GM19468 (cell line): ENCODE measurements around the gene GIT2.
"Not testable (repeated sequence)": the region's sequence is repeated elsewhere in the genome, so short reads cannot be mapped to it uniquely, and the experiment has no call there.

Source experiments
- ATAC-seq: cut with Tn5 transposase; IDR thresholded peaks from one replicate; pipeline ENCODE4 v1.9.1; 2021; ENCODE audit warnings: mild to moderate bottlenecking, moderate library complexity, moderate number of reproducible peaks; ENCODE audit not compliant: unreplicated experiment; ENCODE audit errors: extremely low read depth

Gene GIT2

DNA sequence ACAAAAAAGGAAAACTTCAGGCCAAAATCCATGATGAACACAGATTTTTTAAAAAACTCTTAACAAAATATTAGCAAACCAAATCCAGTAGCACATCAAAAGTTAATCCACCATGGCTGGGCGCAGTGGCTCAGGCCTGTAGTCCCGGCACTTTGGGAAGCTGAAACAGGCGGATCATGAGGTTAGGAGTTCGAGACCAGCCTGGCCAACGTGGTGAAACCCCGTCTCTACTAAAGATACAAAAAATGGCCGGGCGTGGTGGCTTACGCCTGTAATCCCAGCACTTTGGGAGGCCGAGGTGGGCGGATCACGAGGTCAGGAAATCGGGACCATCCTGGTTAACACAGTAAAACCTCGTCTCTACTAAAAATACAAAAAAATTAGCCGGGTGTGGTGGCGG lies 9.9 kb downstream of the GIT2 start:
- not testable (repeated sequence) for ATAC-seq

DNA sequence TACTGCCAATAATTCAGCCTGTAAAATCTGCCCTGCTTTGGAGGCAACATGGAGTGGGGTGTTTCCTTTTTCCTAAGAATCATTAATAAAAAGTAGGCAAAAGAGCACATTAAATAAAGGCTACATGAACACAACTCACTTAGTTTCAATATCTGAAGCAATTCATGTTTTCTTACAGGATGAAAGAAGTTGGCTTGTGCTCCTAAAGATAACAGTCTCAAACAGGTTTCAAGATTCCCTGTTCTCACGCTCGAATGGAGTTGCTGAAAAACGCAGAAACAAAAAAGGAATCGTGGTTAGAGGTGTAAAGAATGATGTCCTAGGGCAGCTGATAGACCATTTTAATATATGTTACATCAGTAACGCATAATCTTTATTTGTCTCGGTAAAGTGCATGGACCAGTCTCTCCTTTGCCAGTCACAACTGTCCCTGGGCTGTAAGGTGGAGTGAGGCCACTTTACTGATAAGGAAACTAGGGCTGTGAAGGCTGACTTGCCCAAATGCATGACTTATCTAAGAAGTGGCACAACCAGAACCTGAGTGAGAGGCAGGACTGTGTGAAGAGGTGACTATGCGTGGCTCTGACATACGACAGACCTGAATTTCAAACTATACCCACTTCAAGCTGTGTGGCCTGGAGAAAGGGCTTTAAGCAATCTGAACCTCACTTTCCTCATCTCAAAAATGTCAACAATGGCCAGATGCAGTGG lies 12.6 kb downstream of the GIT2 start:
- no peak for ATAC-seq

DNA sequence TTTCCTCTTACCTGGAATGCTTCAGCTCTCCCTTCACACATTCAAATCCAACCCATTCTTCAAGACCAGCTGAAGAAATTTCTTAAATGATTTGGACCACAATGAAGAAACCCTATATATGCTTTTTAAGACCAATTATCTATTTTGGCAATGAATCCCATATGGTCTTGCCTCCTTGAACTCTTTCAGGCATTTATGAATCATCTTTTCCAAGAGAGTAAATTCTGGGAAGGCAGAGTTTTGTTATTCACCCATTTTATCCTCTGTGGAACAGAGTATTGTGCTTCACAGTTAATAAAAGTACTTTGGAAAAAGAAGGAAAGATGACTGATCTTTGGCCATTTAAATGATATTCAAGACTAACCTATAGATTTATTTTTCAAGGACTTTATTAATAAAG lies 14.0 kb downstream of the GIT2 start:
- no peak for ATAC-seq

DNA sequence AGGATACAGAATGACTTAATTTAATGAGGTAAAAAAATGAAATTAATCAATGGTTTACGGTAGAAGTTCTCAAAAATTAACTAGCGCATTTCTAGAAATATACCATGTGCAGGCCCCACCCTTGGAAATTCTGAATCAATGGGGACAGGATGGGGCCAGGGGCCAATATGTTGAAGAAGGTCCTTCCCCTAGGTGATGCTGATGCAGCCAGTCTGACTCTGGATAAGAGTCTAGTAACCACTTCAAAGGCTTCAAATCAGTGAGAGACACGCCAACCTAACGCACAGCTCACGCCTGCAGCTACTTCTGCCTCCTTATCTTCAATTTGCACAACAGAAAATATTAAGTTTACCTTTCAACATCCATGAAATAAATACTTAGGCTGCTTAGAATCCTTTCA lies 14.9 kb downstream of the GIT2 start:
- no peak for ATAC-seq

DNA sequence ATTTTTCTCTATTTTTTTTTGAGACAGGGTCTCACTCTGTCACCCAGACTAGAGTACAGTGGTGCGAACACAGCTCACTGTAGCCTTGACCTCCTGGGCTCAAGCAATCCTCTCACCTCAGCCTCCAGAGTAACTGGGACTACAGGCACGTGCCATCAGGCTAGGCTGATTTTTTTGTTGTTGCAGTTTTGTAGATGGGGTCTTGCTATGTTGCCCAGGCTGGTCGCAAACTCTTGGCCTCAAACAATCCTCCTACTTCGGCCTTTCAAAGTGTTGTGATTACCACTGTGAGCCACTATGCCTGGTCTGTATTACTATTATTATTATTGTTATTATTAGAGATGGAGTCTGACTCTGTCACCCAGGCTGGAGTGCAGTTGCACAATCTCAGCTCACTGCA lies 23.3 kb downstream of the GIT2 start:
- no peak for ATAC-seq

DNA sequence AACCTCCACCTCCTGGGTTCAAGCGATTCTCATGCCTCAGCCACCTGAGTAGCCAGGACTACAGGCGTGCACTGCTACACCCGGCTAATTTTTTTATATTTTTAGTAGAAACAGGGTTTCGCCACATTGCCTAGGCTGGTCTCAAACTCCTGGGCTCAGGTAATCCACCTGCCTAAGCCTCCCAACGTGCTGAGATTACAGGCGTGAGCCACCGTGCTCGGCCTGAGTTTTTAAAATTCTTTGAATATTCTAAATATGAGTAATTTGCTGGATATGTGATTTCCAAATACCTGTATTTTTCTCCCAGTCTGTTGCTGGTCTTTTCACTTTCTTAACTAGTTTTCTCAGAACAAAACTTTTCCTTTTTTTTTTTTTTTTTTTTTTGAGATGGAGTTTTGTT lies 27.4 kb downstream of the GIT2 start:
- no peak for ATAC-seq

DNA sequence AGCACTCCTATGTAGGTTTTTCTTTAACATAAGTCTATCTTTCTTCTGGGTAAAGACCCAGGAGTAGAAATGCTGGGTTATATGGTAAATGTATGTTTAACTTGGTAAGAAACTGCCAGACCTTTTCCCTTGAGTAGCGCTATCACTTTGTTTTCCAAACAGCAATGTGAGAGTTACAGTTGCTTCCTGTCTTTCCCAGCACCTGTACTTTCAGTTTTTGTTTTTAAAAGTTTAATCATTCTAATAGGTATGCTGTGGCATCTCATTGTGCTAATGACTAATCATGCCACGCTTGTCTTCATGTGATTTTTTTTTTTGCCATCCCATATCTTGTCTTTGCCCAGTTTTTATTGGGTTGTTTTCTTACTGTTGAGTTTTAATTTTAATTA lies 28.1 kb downstream of the GIT2 start:
- no peak for ATAC-seq

DNA sequence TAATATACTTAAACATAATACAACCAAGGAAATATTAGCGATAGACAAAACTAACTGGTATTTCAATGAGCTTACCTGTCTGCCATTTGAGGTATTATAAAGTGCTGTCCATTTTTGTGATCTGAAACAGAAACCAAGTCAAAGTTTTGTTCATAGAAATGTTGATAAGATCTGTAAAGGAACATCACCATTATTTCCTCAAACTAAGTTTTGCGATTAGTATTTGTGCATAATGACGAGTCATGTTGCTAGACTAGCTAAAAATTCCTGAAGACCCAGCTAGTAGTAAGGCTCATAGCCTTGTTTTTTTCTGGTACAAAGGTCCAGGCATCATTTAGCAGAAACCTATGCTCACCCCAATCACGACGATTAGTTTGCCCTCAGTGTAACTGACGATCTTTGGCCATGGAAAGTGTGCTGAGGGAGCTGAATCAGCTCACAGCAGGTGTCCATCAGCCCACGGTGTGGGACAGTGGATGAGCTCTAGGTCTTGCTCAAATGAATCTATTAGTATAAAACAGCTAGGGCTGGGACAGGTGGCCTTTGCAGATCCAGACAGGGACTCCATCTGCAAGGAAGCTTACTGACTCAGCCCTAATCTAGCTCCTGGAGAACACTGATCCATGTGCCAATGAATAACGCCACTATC lies 28.7 kb downstream of the GIT2 start:
- ATAC-seq, result no peak

DNA sequence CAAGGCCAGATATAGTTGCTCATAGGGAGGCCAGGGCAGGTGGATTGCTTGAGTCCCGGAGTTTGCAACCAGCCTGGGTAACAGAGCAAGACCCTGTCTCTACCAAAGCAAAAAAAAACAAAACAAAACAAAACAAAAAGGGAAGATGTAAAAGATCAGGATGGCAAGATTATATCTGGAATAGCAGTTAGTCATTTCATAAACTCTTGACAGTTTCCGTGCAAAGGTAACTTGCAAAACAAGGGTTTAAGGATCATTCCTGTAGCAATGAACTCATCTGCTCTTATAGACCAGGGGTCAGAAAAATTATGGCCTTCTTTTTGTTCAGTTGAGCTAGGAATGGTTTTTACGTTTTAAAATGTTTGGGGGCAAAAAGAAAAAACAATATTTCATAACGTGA lies 29.6 kb downstream of the GIT2 start:
- ATAC-seq, result no peak

DNA sequence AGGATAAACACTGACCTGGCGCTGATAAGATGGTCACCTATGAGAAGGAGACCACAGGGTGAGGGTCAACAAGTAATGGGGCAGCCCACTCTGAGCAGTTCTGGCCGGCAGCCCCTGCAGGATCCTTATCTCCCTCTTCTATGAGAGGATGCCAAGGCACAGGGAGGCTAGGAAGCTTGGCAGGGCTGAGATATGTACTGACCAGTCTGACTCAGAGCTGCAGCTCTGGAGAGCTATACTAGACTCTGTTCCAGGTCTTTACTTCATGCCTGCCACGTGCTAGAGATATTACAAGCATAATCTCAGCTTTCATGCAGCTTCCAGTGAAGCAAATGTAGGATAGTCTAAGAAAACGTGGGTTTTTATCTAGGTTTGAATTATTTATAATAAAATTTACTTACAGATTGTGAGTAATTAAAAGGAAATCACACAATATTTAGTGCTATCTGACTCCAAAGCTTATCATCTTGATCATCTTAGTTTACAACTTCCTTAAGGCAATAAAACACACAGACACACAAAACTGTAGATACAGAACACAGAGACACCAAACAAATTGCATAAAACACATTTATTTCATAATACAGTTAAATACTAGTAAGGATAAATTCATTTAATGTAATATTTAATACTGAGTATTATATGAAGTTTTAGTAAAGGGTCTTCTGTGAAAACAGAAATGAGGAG lies 32.3 kb downstream of the GIT2 start:
- no peak for ATAC-seq

DNA sequence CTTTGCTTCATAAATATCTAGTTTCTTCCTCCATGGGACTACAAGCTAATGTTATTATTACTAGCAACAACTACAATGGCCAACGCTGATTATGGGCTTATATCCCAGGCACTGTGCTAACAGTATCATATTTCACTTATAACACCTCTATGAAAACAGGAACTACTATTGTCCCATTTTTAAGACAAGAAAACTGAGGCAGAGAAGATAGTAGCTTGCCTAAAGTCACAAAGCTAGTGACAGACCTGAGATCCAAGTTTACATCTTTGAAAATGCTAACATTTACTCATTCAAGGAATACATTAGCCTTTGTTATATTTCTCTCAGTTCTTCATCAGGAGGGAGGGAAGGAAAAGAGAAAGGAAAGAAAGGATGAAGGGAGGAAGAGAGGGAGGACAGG lies 32.8 kb downstream of the GIT2 start:
- ATAC-seq, result no peak

DNA sequence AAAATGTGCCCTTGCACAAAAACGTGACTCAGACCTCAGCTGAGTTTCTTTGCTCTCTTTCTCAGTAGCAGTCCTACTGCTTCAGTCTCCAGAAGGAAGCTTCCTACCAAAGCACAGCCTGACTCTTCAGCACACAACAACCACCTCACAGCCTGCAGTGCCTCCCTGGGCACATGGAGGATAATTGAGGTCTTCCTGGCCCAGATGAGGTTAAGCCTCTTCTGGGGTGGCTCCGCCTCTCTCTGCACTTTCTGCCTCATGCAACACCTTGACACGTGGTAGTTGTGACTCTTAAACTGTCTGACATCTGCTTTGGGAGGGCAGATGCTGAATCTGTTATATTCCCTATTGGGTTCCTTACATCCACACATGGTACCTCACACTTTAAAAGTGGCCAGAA lies 33.8 kb downstream of the GIT2 start:
- no peak for ATAC-seq

DNA sequence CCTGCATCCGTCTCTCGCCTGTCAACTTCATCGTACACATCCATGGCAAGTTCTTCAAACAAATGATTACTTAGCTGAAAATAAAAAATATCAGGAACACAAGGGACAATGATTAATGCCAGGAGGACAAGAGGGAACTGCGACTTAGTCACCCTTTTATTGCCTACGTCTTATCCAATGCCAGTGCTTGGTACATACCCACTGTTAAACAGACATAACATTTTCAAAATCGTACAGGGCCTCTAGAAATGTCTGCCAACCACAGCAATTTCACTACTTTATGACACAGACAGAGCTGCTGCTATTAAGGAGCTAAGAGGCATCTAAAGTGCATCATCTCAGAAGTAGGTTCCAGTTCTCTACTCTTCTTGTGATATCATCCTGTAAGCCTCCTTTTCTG lies 34.6 kb downstream of the GIT2 start:
- no peak for ATAC-seq

DNA sequence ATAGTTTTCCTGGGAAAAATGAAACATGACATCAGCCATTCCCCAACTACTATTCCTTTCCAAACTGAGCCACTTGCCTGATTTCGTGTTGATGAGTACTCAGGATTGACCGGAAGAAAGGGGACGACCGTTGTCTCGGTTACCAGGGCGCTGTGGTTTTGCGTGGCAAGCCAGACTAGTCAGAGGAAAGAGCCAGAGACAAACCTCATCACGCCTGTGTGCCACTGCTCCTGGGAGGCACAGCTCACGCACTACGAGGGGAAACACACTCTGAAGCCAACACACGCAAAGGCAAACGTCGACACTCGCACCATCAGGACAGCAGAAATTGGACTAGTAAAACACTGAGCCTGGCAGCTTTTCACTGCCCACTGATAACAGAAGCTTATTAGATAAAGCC lies 35.0 kb downstream of the GIT2 start:
- ATAC-seq, result no peak

DNA sequence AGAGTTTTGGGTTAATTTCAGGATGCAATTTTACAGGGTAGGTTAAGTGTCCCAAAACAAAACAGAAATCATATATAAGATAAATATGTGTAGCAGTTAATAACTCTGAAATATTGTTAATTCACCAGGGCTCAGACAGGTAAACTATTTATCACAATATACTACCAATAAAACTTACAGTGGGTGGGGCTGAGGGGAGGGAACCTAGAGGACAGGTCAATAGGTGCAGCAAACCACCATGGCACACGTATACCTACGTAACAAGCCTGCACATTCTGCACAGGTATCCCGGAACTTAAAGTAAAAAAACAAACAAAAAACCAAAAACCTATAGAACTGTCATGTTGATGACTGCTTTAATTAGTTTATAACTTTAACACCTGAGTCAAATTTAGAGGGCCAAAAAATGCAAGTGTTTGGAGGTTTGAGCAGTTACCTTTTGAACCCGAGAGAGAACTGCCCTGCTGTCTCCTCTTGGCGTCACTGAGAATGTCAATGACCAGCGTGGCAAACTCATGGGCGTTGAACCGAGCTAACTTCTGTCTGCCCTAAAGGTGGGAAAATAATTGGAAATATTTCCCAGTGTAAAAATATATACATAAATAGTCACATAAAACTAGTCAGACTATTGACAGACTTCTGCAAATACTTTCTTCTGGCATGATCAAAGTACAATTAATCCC lies 36.6 kb downstream of the GIT2 start:
- no peak for ATAC-seq

DNA sequence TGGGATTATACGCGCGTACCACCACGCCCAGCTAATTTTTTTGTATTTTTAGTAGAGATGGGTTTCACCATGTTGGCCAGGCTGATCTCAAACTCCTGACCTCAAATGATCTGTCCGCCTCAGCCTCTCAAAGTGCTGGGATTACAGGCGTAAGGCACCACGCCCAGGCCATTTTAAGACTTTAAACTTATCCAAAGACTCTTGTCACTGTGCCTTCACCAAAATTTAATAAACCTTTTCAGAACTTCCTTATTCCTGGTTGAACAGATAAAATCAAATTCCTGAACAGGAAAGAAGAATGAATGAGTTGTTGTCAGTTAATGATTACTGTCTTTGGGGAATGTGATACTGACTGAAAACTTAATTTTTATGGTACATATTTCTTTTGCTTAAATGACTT lies 37.8 kb downstream of the GIT2 start:
- no peak for ATAC-seq

DNA sequence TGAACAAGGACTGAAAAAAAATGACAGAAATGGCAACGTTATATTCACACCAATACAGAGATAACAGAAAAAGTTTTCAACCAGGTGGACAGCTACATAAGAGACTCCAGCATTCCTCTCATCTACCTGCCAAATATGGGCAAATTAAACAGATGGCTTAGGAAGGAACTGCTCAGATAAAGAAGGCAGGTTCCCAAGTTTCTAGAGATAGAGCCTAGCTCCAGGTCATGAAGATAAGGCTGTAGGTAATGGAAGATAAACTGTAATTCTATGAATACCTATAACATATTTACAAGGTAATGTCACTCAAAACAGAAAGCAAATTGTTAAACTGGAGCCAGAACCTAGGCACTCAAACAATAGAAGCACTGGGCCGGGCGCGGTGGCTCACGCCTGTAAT lies 42.5 kb downstream of the GIT2 start:
- ATAC-seq, result no peak

DNA sequence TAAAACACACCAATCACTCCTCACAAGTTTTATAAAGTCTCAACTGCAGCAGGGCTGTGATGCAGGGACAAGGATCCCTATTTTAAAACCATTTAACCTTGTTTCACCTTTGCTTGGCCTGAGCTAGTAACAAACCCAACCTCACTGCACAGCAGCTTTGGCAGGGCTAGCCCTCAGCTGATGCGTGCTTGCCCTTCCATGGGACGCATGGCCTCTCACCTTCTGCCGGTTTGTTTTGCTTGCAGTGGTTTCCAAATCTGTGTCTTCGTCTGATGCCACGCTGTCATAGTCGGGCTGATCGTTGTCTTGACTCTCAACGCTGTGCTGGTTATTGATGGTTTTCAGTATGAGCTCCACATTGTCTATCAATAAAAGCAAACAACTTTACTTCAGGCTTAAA lies 43.3 kb downstream of the GIT2 start:
- no peak for ATAC-seq

DNA sequence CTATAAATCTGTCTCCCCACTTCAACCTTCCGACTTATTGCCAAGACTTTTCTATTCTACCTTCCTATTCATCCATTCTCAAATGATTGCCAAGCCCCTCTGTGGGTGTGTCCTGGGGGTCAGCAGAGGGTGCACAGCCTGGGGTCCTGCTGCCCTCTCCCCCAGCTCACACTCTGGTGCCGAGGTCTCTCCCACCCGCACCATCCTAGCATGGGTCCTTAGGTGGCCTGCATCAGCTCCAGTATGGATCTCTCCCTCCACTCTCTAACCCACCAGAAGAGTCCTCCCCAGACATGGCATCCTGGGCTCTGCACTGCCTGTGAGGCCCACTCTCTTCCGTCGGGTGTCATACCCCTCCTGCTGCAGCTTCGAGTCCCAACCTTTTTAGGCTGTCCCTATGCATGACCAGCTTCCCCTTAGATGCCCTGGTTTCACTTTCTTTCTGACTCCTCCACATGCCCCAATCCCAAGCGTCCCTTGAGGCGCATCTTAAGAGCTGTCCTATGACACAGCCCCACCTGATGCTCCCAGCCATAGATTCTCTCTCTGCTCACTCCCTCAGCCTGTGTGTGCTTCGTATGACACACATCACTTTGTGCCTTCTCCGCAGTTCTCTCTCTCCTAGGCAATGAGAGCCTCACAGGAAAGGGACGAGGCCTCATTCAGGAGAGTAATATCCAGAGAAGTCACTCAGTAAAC lies 43.9 kb downstream of the GIT2 start:
- no peak for ATAC-seq

DNA sequence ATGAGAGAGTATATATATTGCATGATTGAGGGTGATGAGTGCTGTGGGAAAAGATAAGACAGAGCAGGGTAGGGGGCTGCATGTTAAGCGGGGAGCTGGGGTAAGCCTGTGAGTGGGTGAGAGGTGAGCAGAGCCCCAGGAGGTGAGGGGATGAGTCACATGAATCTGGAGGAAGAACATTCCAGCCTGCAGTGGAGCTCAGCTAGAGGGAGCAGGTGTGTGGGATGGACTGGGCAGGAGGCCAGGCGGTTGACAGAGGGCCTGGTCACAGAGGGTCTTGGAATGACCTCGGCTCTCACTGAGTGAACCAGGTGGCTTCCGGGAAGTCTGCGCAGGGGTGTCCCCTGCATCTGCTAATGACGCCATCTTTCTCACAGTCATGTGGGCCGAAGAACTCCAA lies 44.4 kb downstream of the GIT2 start:
- ATAC-seq, result no peak

DNA sequence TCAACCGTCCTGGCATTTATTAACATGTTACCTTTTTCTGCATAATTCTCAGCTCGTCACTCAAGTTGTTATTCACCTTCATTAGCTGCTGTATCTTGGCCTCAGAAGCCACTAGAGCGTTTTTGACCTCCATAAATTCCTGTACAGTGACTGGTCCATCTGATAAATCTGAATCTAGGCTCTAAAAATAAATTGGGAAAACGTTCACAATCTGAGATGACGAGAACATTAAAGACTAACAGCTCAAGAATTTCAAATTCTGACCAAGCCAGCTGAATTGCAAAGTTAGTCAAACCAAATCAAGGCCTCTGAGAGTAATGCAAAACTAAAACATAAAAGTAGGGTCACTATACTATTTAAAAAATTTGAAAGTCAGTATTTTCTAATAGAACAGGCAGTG lies 45.0 kb downstream of the GIT2 start:
- ATAC-seq, result no peak
